Activated CD8-positive, alpha-beta memory T cell treated with anti-CD3 and anti-CD28 coated beads for 24 hours (primary cell): ENCODE results near the gene OR8S1.
"Not testable (repeated sequence)": the region's sequence is repeated elsewhere in the genome, so short reads cannot be mapped to it uniquely, and the experiment has no call there.

Source experiments
- DNase-seq: peaks from one replicate; pipeline ENCODE4 v3.0.0-alpha.2; 2020

Gene OR8S1, protein sequence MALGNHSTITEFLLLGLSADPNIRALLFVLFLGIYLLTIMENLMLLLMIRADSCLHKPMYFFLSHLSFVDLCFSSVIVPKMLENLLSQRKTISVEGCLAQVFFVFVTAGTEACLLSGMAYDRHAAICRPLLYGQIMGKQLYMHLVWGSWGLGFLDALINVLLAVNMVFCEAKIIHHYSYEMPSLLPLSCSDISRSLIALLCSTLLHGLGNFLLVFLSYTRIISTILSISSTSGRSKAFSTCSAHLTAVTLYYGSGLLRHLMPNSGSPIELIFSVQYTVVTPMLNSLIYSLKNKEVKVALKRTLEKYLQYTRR

DNA sequence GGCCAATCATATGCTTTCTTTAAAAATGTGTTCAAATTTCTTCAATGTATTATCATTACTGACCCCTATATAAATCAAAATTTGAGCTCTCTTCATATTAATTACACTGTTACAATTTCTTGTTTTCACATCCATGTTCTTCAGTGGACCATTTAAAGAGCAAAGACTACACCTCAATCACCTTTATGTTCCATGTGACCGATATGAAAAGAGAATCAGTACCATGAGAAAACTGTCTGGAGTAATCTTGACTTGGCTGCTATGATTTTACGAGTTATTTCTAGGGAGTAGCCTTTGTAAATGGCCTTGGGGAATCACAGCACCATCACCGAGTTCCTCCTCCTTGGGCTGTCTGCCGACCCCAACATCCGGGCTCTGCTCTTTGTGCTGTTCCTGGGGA lies at the start of gene OR8S1:
TSS of gene OR8S1 (plus strand) at position 301 of the 400 bp plus-strand sequence. CDS start at position 301, 0 bp downstream.
- no peak for DNase-seq

DNA sequence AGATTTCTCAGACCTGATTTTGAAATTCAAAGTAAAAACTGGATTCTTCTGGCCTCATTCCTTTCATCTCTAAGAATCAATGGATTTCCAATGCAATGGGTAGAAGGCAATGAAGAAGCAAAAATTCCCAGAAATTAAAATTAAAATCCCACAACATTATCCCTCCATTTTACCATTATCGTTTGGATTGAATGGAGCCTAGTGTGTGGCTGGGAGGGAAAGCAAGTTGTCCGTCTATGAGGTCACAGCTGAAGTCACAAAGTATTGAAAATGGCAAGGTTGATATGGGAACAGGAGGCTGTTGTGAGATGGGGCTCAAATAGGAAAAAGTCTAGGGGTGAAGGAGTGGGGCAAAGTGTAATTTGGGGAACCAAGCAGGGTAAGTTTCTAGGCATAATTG lies 43.2 kb upstream of the OR8S1 start, which contains the start of gene C12orf54:
TSS of gene C12orf54 (plus strand) at position 301 of the 400 bp plus-strand sequence. CDS start 799 bp downstream, outside the sequence.
- DNase-seq = no peak

GRCh38 chr12:48482930-48483329 lies 42.5 kb upstream of the OR8S1 start:
- DNase-seq = no peak

GRCh38 chr12:48486261-48486660 lies 39.2 kb upstream of the OR8S1 start:
- no peak for DNase-seq

GRCh38 chr12:48486679-48487078 lies 38.8 kb upstream of the OR8S1 start:
- DNase-seq = no peak

- DNase-seq = no peak
These were observed 36.4 kb upstream of the OR8S1 start for GRCh38 chr12:48489012-48489411.

GRCh38 chr12:48489456-48489855 lies 36.0 kb upstream of the OR8S1 start:
- DNase-seq = not testable (repeated sequence)

DNA sequence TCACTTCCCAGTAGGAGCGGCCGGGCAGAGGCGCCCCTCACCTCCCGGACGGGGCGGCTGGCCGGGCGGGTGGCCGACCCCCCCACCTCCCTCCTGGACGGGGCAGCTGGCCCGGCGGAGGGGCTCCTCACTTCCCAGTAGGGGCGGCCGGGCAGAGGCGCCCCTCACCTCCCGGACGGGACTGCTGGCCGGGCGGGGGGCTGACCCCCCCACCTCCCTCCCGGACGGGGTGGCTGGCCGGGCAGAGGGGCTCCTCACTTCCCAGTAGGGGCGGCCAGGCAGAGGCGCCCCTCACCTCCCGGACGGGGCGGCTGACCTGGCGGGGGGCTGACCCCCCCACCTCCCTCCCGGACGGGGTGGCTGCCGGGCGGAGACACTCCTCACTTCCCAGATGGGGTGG lies 25.2 kb upstream of the OR8S1 start:
- DNase-seq = not testable (repeated sequence)

DNA sequence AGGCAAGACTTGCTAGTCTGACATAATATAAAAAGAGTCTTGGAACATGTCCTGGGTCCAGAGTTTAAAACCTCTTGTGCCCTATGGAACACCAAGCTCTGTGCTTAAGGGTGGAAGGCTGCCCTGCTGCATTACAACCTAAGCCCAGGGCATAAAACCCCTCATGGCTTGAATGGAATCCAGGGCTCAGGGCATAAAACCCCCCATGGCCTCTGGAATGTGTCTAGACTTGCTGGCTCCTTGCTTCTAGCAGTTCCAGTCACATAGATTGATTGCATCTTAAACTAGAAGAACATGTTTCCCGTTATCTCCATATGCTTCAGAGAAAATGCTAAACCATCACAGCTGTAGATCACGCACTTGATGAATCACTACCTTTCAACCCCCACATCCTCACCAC lies 18.6 kb upstream of the OR8S1 start:
- not testable (repeated sequence) for DNase-seq

DNA sequence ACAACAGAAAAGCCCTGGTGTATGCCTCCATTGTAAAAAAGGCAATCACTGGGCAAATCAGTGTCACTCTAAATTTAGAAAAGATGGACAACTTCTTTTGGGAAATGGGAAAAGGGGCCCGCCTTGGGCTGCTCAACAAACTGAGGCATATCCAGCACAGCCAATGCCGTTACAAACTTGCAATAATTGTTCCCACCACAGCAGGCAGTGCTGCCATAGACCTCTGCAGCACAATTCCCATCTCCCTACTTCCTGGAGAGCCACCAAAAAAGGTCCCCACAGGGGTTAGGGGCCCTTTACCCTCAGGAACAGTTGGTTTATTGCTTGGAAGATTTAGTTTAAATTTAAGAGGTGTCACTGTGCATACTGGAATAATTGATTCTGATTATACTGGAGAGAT lies 16.4 kb upstream of the OR8S1 start:
- DNase-seq = no peak

- DNase-seq = no peak
These were observed 15.3 kb upstream of the OR8S1 start for GRCh38 chr12:48510111-48510510.

GRCh38 chr12:48512855-48513254 lies 12.6 kb upstream of the OR8S1 start:
- no peak for DNase-seq

GRCh38 chr12:48514728-48515127 lies 10.7 kb upstream of the OR8S1 start:
- DNase-seq = no peak

GRCh38 chr12:48520381-48520780 lies 5.1 kb upstream of the OR8S1 start:
- DNase-seq = not testable (repeated sequence)

DNA sequence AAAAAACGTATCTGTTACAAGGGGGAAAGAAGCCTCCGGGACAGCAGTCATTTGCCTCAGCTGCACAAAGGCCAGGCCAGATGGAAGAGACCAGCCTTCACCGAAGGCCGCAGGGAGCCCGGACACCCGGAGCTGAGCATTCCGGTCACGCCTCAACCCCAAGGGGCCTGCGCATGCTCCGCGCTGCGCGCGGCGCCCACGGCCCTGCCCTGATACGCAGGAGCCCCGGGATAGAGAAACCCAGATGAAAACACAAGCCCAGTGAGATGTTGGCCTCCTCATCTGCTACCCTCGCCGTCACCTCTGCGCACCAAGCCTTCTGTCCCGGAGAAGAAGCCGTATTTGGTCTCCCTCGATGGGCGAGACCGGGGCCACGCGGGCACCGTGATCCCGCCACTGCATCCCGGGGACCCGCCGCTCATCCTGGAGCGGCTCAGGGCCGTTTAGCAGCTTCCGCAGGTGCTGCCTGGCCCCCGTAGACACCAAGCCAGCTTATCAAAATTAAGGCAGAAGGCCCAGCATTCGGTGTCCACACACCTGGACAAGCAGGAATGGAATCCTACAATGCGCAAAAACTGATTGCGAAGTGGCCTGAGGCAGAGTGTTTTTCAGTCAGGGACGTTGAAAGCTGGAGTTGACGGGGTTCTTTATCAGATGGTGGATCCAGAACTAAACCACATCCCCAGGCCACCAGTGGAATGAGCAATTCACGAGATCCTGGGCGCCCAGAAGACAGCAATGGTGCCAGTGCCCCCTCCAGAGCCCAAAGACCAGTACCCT lies 2.6 kb downstream of the OR8S1 start:
- DNase-seq = no peak

DNA sequence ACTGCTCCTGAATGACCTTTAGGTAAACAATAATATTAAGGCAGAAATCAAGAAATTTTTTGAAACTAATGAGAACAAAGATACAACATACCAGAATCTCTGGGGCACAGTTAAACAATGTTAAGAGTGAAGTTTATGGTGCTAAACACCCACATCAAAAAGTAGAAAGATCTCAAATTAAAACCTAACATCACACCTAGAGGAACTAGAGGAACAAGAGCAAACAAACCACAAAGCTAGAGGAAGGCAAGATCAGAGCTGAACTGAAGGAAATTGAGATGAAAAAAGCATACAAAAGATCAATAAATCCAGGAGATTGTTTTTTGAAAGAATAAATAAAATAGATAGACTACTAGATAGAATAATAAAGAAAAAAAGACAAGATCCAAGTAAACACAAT lies 7.2 kb downstream of the OR8S1 start:
- no peak for DNase-seq

DNA sequence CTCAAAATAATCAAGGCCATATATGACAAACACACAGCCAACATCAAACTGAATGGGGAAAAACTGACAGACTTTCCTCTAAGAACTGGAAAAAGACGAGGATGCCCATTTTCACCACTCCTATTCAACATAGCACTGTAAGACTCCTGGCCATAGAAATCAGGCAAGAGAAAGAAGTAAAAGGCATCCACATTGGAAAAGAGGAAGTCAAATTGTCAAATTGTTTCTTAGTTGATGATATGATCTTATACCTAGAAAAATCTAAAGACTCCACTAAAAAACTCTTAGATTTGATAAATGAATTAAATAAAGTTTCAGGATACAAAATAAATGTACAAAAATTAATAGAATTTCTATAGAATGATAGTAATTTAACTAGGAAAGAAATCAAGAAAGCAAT lies 11.2 kb downstream of the OR8S1 start:
- no peak for DNase-seq

DNA sequence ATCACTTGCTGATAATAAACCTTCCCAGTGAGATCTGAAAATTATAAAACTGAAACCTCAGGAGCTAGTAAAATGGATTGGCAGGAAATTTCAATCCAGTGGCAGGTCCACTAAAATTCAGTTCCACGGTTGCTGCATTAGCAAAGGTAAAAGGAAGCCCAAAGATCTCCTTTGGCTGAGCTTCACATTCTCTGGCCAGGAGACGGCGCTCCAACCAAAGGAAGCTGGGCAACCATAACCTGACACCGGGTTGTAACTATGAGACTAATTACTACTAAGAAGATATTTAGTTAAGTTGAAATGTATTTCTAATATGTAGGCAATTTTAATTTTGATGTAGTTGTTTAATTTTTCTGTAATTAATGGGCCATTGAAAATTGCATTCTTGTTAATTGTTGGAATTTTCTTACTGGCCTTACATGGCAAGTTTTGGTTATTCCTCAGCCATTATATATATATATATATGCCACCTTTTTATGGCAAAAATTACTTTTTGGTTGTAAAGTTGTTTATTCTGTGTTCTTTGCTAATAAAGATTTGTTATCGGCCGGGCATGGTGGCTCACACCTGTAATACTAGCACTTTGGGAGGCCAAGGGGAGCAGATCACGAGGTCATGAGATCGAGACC lies 17.0 kb downstream of the OR8S1 start:
- peak; percentile 70 for DNase-seq

GRCh38 chr12:48545833-48546469 lies 20.5 kb downstream of the OR8S1 start:
- no peak for DNase-seq

DNA sequence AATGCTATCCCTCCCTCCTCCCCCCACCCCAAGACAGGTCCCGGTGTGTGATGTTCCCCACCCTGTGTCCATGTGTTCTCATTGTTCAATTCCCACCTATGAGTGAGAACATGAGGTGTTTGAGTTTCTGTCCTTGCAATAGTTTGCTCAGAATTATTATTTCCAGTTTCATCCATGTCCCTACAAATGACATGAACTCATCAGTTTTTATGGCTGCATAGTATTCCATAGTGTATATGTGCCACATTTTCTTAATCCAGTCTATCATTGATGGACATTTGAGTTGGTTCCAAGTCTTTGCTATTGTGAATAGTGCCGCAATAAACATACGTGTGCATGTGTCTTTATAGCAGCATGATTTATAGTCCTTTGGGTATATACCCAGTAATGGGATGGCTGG lies 21.6 kb downstream of the OR8S1 start:
- not testable (repeated sequence) for DNase-seq

GRCh38 chr12:48551636-48552035 lies 26.2 kb downstream of the OR8S1 start:
- not testable (repeated sequence) for DNase-seq

DNA sequence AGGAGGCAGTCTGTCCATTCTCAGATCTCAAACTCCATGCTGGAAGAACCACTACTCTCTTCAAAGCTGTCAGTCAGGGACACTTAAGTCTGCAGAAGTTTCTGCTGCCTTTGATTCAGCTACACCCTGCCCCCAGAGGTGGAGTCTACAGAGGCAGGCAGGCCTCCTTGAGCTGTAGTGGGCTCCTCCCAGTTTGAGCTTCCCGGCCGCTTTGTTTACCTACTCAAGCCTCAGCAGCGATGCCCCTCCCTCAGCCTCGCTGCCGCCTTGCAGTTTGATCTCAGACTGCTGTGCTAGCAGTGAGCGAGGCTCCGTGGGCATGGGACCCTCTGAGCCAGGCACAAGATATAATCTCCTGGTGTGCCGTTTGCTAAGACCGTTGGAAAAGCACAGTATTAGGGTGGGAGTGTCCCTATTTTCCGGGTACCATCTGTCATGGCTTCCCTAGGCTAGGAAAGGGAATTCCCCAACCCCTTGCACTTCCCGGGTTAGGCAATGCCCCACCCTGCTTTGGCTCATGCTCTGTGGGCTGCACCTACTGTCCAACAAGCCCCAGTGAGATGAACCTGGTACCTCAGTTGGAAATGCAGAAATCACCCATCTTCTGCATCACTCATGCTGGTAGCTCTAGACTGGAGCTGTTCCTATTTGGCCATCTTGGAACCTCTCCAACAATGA lies 28.4 kb downstream of the OR8S1 start:
- not testable (repeated sequence) for DNase-seq

DNA sequence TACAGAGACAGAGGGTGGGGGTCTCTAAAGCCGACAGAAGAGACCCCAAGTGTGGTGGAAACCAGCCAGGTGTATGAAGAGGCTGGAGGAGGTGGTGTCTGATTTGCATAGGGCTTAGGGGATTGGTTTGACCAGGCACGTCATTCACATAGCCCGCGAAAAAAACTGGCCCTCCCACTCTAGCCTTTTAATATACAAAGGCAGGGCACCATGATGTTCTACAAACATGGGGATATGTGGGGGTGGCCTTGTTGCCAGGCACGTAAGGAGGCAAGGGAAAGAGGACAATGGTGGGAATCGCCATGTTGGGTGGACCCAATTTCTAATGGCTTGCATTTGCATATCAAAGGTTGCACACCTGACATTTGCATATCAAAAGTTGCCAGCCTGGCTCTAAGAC lies 31.2 kb downstream of the OR8S1 start:
- no peak for DNase-seq
